ENCODE results near the gene C1orf50.
"Not testable (repeated sequence)": the region's sequence is repeated elsewhere in the genome, so short reads cannot be mapped to it uniquely, and the experiment has no call there.

Gene C1orf50

GRCh38 chr1:42739753-42740700 lies 27.0 kb upstream of the C1orf50 start, which contains the start of gene CLDN19:
TSS of gene CLDN19 (minus strand) at chr1:42740236. CDS start at chr1:42740063, 173 bp downstream.
- no peak for DNase-seq (ENCODE audit: low read depth in 2 of 2, low spot score in 1 of 2)

DNA sequence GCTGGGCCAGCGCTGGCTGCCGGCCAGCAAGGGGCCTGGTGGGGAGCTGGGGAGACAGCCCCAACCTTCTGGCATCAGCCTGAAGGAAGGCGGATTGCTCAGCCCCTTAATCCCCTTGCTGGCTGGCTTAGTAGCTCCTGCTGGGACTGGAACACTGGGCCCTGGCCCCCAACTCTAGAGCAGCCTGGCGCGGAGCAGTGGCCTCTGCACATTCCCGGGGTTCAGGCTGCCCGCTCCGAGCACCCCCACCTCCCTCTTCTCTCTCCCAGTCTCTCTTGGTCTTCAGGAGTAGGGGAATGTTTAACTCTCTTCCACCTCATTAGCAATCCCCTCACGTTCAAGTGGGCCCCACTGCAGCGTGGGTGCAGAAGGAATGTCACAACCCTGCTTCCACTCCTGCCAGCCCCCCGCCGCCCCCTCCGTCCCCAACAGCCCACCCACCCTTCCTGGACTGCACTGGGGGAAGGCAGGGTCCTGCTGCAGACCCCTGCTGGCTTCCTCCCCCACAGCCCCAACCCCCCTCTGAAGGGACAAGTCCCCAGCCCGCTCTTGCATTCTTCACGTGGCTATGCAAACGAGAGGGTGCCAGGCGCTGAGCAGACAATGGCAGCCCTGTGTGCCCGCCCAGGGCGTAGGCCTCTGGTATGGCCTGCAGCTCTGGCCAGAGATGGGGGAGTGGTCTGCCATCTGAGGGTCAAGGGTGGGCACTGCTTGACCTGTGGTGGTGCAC lies 26.0 kb upstream of the C1orf50 start:
- DNase-seq (ENCODE audit: low read depth in 2 of 2, low spot score in 1 of 2) = no peak

- DNase-seq (ENCODE audit: low read depth in 2 of 2, low spot score in 1 of 2) = no peak
Measured at GRCh38 chr1:42741706-42742105, 25.3 kb upstream of the C1orf50 start.

DNA sequence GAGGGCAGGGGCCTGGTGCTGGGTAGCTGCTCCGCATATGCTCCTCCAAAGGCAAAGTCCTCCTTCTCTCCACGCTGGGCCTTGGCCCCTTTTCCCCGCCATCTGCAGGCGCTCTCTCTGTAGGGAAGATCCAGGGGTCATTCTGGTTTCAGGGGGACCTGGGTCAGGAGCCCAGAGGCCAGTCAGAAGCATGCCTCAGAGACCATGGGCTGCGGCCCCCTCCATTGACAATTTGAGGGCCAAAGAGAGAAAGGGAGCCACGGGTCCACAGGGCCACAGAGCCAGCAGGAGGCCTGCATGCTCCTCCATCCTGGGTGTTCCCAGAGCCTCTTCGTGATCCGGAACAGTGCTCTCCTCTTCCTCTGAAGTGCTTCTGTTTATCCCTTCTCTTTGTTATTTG lies 24.9 kb upstream of the C1orf50 start:
- DNase-seq (ENCODE audit: low read depth in 2 of 2, low spot score in 1 of 2) = no peak

DNA sequence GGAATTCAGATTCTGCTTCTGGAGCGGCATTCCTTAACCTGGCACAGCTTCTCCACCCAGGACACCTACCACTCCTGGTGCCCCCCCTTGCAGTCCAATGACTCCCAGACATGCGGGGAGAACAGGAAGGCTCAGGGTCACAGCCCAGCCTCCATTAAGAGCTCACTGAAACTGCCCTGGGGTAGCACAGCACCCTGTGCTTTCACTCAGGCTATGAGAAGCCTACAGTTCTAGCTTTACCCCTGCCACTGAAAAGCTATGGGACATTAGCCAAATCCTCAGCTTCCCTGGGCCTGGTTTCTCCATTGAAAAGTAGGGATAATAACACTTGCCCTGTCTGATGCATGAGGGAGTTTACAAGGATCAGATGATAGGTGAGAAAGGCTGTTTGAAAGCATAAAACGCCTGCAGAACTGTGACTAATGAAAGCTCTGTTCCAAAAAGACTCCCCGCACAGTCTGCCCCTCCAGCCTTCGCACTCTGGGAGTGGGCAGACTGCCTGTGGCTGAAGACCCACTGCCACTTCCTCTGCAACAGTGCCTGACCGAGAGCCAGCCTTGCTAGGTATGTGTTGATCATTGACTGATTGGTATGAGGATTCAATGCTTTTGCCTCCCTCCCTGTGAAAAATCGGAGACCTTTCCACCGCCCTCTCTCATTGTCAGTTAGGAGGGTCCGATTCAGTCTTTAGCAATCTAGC lies 24.3 kb upstream of the C1orf50 start:
- DNase-seq (ENCODE audit: low read depth in 2 of 2, low spot score in 1 of 2) = no peak

- no peak for DNase-seq (ENCODE audit: low read depth in 2 of 2, low spot score in 1 of 2)
Measured at GRCh38 chr1:42743317-42744147, 23.5 kb upstream of the C1orf50 start.

GRCh38 chr1:42744148-42744413 lies 23.0 kb upstream of the C1orf50 start:
- no peak for DNase-seq (ENCODE audit: low read depth in 2 of 2, low spot score in 1 of 2)

DNA sequence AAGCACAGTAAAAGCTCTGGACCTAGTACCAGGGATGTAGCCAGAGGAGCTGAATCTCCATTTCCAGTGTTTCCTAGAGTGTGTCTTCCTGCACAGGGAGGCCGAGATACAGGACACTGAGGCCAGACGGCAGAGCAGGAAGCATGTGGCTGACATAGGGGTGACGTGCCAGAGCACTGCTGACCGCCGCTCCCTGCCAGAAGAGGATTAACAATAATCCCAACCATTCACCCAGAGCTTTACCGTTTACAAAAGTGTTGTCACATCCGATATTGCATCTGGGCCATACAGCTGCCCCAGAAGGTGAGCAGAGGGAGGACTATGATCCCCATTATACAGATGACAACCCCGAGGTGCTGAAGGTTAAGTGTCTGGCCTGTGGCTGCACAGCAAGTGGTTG lies 21.2 kb upstream of the C1orf50 start:
- no peak for DNase-seq (ENCODE audit: low read depth in 2 of 2, low spot score in 1 of 2)

DNA sequence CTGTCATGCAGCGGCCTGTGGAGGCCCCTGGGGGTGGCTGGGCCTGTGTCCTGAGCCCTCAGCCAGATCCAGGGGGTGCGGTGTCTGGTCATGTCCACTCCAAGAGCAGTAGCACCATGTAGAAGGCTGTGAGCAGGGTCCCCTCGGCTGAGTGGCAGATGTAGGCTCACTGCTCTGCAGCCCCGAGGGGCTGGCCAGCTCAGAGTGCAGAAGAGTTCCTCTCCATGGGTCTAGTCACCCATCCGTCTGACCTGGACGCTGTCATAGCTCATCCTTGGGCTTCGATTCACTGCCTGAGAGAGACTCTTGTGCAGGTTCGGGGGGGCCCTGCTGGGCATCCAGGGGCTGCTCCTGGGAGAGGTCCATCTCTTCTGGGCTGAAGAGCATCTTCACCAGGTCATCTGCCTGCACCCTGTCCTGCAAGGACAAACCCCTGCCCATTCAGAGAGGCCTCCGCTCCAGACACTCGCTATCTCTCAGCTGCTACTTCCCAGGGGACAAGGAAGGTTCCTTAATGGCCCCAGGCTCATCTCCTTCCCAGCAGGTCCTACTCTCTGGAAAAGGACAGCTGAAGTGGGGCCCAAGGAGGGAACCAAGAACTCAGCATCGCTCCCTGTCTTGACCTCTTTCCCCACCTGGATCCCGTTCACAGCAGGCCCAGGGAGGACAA lies 20.5 kb upstream of the C1orf50 start:
- DNase-seq (ENCODE audit: low read depth in 2 of 2, low spot score in 1 of 2) = no peak

GRCh38 chr1:42747125-42747524 lies 19.9 kb upstream of the C1orf50 start:
- DNase-seq (ENCODE audit: low read depth in 2 of 2, low spot score in 1 of 2) = peak in 1 of 2 donors; percentile 25

DNA sequence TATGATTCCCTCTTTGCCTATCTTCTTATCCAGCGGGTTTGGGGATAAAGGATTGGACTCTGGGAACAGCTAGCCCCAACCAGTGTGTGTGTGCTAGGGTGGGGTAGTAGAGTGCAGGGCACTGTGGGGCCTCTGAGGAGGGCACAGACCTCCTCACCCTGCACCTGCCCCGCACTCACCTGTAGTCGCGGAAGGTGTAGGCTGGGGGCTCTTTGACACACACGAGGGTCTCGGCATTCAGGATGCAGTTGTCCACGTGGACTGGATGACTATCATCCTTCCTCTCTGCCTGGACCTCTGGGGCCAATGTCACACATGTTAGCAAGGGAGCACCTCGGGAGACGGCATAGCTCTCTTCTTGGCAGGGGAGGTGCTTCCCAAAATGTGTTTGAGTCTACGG lies 19.0 kb upstream of the C1orf50 start:
- DNase-seq (ENCODE audit: low read depth in 2 of 2, low spot score in 1 of 2) = no peak

- no peak for DNase-seq (ENCODE audit: low read depth in 2 of 2, low spot score in 1 of 2)
Measured at GRCh38 chr1:42748461-42749410, 18.3 kb upstream of the C1orf50 start.

DNA sequence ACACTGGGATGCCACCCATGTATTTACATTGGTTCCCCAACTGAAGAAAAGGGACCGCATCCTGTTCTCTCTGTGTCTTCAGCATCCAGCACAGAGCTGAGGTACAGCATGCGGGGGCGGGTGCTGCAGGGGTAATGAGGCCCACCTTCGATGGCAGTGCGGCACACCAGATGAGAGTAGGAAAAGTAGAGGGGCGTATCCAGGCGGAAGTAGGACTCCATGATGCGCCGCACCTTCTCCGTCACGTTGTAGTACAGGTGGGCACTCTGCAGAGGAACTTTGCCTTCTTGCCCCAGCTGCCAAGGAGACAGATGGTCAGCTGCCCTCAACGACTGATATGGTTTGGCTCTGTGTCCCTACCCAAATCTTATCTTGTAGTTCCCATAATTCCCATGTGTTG lies 17.0 kb upstream of the C1orf50 start:
- DNase-seq (ENCODE audit: low read depth in 2 of 2, low spot score in 1 of 2) = no peak

GRCh38 chr1:42751511-42752070 lies 15.5 kb upstream of the C1orf50 start:
- not testable (repeated sequence) for DNase-seq (ENCODE audit: low read depth in 2 of 2, low spot score in 1 of 2)

DNA sequence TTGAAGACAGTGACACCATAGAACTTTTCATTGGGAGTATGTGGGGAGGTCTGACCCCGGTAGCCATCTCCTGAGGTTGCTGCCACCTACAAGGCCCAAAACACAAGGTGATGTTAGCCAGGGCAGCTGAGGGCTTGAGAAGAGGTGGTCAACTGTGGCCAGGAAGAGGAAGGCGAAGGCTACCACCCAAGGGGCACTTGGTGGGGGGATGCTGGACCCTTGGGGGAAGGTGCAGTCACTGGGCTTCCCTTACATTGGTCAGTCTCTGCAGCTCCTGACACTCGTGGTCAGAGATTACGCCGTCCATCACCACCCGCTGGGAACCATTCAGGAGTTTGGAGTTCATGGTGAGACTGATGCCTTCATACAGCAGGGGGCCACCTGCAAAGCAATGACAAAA lies 14.8 kb upstream of the C1orf50 start:
- no peak for DNase-seq (ENCODE audit: low read depth in 2 of 2, low spot score in 1 of 2)

GRCh38 chr1:42753070-42753469 lies 14.0 kb upstream of the C1orf50 start:
- DNase-seq (ENCODE audit: low read depth in 2 of 2, low spot score in 1 of 2) = no peak

DNA sequence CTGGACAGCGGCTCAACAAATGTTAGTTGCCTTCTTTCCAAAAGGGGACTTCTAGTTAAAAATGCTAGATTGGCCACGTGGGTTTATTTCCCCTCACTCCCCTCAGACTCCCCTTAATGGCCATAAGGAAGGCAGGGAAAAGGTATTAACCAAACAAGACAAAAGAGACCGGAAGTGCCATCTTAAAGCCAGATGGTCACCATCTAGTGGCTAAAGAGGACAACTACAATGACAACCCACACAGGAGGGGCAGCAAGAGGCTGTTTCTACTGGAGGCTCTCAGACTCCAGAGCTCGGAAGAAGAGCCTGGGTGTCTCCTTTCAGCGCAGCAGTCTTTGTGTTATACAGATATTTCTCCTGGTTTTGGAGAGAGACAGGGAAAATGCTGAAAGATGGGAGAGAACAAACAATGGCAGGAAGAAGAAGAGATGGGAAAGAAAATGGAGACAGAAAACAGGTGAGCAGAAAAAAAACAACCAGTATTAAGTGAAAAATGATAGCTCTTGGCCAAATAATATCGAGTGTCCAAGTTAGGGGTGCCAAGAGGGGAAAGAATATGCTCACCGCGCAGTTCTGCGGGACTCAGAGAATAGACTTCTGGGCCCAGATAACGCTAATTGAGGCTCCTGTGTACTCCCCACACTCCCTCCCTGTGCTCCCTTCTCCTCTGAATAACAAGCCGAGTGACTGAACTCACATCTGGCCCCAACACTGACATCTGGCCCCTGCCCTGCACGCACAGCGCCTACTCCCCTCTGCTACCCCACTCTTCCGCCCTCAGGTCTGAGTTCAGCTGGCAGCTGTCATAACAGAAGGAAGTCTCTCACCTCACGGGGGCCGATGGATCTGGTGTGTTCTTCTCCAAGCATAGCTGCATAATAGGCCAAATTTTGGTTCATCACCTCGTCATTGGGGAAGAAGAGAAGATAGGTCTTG lies 9.8 kb upstream of the C1orf50 start:
- DNase-seq (ENCODE audit: low read depth in 2 of 2, low spot score in 1 of 2) = no peak

GRCh38 chr1:42757892-42758275 lies 9.2 kb upstream of the C1orf50 start:
- no peak for DNase-seq (ENCODE audit: low read depth in 2 of 2, low spot score in 1 of 2)

All from stimulated activated CD8-positive, alpha-beta memory T cell treated with anti-CD3 and anti-CD28 coated beads, Interleukin-4, amount 100 ng/mL, for 4 hours (primary cell).